ENCODE measurements around the gene MOSPD2. TPM values are rescaled to one million over a fixed set of nuclear protein-coding genes. Genes with fewer than 3 reads are reported as not detected.
A peak's percentile ranks its signal among the peaks of the same experiment; 100 is the strongest.

Gene MOSPD2
- total and polyA plus RNA-seq, 9 donors = 6.1 to 10.1 (median 8.2) TPM

DNA sequence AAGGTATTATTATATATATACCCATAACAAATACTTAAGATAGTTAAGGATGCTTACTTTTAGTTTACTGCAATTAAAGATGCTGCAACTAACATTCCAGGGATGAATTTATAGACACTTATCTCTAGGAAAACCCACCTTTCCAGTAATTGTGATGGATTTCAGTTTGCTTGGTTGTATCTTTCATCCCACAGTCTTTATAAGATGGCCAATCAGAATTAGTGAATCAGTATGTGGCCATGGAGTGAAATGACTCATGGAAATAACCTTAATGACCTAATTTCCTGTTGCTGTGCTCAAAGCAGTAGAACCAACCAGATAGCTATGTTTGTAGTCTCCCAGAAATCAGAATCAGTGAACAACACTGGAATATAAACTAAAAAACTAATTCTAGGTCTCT lies 26.4 kb downstream of the MOSPD2 start:
- Histone ChIP-seq H3K9me3 (replicated peaks; ENCODE audit: control insufficient read depth, low read depth, low read length) (peaks cover 2% of the 10 kb centered on the region), H3K36me3 (ENCODE audit: control insufficient read depth, insufficient read depth, low read length) (peaks cover 6% of the 10 kb centered on the region), H3K4me1 (ENCODE audit: control insufficient read depth, insufficient read depth, low read length) (no peaks in the 10 kb centered on the region), H3K4me3 (ENCODE audit: low read length) (no peak overlapping the region), H3K27ac (ENCODE audit: low read length) (no peak overlapping the region), H3K27me3 (ENCODE audit: control insufficient read depth, insufficient read depth, low read length) (no peaks in the 10 kb centered on the region)
- DNase-seq = peak; percentile 6

DNA sequence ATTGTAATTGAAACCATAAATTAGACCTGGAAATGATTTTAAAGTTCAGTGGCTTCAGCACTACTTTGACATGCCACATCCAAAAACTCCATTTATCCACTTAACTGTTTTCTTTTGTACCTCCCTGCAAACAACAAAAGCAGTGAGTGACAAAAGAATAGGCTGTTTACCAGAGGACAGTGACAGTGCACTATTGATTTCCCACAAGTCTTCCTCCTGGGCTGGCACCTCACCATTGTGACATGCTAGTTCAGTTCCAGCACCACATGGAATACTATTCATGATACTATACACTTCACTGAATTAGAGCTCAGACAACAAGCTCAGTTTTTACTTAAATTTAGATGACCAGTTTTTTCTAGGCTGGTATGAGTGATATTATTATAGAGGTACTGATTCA lies 29.3 kb downstream of the MOSPD2 start:
- no peak for DNase-seq
- no peaks in the 10 kb centered on the region for H3K4me1 ChIP-seq (ENCODE audit: control insufficient read depth, insufficient read depth, low read length)
- H3K36me3 ChIP-seq (ENCODE audit: control insufficient read depth, insufficient read depth, low read length) = peaks cover 3% of the 10 kb centered on the region
- no peak overlapping the region for H3K27ac ChIP-seq (ENCODE audit: low read length)
- H3K27me3 ChIP-seq (ENCODE audit: control insufficient read depth, insufficient read depth, low read length) = no peaks in the 10 kb centered on the region
- no peak overlapping the region for H3K4me3 ChIP-seq (ENCODE audit: low read length)
- peaks cover 2% of the 10 kb centered on the region for H3K9me3 ChIP-seq (replicated peaks; ENCODE audit: control insufficient read depth, low read depth, low read length)

DNA sequence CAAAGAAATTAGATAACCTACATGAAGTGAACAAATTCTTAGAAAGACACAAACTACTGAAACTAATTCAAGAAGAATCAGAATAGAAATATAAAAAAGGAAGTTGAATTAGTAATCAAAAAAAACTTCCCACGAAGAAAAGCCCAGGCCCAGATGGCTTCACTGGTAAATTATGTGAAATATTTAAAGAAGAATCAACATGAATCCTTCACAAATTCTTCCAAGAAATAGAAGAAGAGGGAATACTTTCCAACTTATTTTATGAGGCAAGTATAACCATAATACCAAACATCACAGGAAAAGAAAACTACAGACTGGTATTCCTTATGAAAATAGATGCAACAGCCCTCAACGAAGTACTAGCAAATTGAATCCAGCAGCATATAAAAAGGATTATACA lies 30.7 kb downstream of the MOSPD2 start:
- WGBS (ENCODE audit: insufficient coverage) = no CpG with 5 or more reads among the region's 2 CpGs
- no peak overlapping the region for H3K4me3 ChIP-seq (ENCODE audit: low read length)

DNA sequence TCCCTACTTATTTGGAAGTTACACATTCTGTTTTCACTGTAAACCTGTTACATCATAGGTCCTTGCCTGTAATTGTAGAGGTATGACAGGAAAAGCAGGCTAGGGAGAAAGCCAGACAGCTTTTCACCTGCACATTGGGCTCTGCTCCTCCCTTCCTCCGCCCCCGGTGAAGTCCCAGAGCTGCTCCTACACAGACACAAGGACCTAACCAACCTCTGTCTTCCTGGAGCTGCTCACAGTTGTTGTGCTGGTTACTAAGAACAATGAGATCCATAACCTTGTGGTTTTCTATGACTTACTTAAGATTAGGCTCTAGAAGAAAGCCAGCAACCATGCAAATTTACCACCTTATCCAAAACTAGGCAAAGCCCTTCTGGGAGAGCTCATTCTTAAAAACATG lies 40.0 kb downstream of the MOSPD2 start:
- Histone ChIP-seq H3K27me3 (ENCODE audit: control insufficient read depth, insufficient read depth, low read length) (peaks cover 8% of the 10 kb centered on the region), H3K4me1 (ENCODE audit: control insufficient read depth, insufficient read depth, low read length) (no peaks in the 10 kb centered on the region), H3K9me3 (replicated peaks; ENCODE audit: control insufficient read depth, low read depth, low read length) (no peaks in the 10 kb centered on the region), H3K36me3 (ENCODE audit: control insufficient read depth, insufficient read depth, low read length) (peaks cover 9% of the 10 kb centered on the region), H3K4me3 (ENCODE audit: low read length) (no peak overlapping the region), H3K27ac (ENCODE audit: low read length) (no peak overlapping the region)
- DNase-seq = no peak
- 90% methylated on average over 2 of the region's 2 CpGs for WGBS (ENCODE audit: insufficient coverage)

More for the DNA sequence above, 30.7 kb downstream of the MOSPD2 start:
- Histone ChIP-seq H3K36me3 (ENCODE audit: control insufficient read depth, insufficient read depth, low read length) (peaks cover 3% of the 10 kb centered on the region), H3K4me1 (ENCODE audit: control insufficient read depth, insufficient read depth, low read length) (no peaks in the 10 kb centered on the region), H3K27me3 (ENCODE audit: control insufficient read depth, insufficient read depth, low read length) (peaks cover 2% of the 10 kb centered on the region), H3K27ac (ENCODE audit: low read length) (no peak overlapping the region), H3K9me3 (replicated peaks; ENCODE audit: control insufficient read depth, low read depth, low read length) (peaks cover 2% of the 10 kb centered on the region)
- DNase-seq = no peak

DNA sequence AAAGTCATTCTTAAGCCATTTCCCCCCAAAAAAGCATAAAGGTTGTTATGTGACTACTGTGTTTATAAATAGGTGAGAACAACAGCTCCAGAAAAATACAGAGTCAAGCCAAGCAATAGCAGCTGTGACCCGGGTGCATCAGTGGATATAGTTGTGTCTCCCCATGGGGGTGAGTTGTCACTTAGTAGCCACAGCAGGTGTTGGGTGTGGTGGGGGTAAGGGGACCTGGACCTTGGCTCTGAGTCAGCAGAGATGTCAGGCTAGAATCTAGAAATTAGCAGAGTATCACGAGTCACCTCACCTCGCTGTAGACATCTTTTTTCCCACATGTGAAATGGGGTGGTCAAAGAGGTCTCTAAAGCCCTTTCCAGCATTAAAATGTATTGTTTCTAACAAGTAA lies 42.4 kb downstream of the MOSPD2 start:
- Histone ChIP-seq H3K36me3 (ENCODE audit: control insufficient read depth, insufficient read depth, low read length) (peaks cover 13% of the 10 kb centered on the region), H3K4me1 (ENCODE audit: control insufficient read depth, insufficient read depth, low read length) (no peaks in the 10 kb centered on the region), H3K27ac (ENCODE audit: low read length) (no peak overlapping the region), H3K9me3 (replicated peaks; ENCODE audit: control insufficient read depth, low read depth, low read length) (no peaks in the 10 kb centered on the region), H3K4me3 (ENCODE audit: low read length) (no peak overlapping the region), H3K27me3 (ENCODE audit: control insufficient read depth, insufficient read depth, low read length) (peaks cover 12% of the 10 kb centered on the region)
- 60% methylated on average over 1 of the region's 3 CpGs for WGBS (ENCODE audit: insufficient coverage)
- no peak for DNase-seq

DNA sequence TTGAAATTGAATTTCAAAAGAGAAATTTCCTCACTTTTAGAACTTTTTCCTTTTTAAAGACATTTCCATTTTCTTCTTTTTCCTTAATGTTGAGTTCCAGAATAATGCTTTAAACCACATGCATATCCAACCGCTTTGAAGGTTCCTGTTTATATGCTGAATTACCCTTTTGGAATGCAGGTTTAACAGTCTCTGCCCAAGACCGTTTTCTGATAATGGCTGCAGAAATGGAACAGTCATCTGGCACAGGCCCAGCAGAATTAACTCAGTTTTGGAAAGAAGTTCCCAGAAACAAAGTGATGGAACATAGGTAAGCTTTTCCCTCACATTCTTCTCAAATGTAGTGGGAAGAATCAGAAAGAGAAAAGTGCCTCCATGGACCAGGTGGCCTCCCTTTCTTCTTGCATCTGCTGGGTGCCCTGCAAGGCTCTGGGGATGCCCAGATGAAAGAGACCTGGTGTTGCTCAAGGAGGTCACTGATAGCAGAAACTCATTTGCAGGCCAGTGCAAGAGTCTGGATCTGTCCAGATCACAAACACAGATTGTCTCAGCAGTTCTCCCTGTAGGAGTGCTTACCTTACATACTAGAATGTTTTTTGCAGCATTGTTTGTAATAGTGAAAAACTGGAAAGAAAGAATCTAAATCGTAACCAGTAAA lies 42.9 kb downstream of the MOSPD2 start:
- H3K27me3 ChIP-seq (ENCODE audit: control insufficient read depth, insufficient read depth, low read length) = peaks cover 12% of the 10 kb centered on the region
- no peaks in the 10 kb centered on the region for H3K4me1 ChIP-seq (ENCODE audit: control insufficient read depth, insufficient read depth, low read length)
- H3K9me3 ChIP-seq (replicated peaks; ENCODE audit: control insufficient read depth, low read depth, low read length) = no peaks in the 10 kb centered on the region
- H3K36me3 ChIP-seq (ENCODE audit: control insufficient read depth, insufficient read depth, low read length) = peaks cover 13% of the 10 kb centered on the region
- no peak overlapping the region for H3K4me3 ChIP-seq (ENCODE audit: low read length)
- H3K27ac ChIP-seq (ENCODE audit: low read length) = no peak overlapping the region
- DNase-seq = no peak
- 25% methylated on average over 1 of the region's 3 CpGs for WGBS (ENCODE audit: insufficient coverage)

DNA sequence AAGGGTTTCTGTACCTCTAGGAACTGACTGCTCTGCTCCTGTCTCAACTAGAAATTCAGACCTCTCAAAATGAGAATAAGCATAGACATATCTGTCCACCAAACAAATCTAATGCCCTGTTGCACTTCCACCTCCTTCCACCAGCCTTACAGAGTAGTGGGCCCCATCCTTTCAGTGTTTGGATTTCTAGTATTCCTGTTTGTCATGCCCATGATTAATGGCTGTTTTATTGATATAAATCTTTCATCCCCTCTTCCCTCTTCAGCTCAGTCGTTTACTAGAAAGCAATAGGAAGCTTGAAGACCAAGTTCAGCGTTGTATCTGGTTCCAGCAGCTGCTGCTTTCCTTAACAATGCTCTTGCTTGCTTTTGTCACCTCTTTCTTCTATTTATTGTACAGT lies 46.2 kb downstream of the MOSPD2 start:
- Histone ChIP-seq H3K27ac (ENCODE audit: low read length) (no peak overlapping the region), H3K4me3 (ENCODE audit: low read length) (no peak overlapping the region), H3K9me3 (replicated peaks; ENCODE audit: control insufficient read depth, low read depth, low read length) (no peaks in the 10 kb centered on the region), H3K36me3 (ENCODE audit: control insufficient read depth, insufficient read depth, low read length) (peaks cover 8% of the 10 kb centered on the region), H3K4me1 (ENCODE audit: control insufficient read depth, insufficient read depth, low read length) (no peaks in the 10 kb centered on the region), H3K27me3 (ENCODE audit: control insufficient read depth, insufficient read depth, low read length) (peaks cover 12% of the 10 kb centered on the region)
- no CpG with 5 or more reads among the region's 2 CpGs for WGBS (ENCODE audit: insufficient coverage)
- no peak for DNase-seq

DNA sequence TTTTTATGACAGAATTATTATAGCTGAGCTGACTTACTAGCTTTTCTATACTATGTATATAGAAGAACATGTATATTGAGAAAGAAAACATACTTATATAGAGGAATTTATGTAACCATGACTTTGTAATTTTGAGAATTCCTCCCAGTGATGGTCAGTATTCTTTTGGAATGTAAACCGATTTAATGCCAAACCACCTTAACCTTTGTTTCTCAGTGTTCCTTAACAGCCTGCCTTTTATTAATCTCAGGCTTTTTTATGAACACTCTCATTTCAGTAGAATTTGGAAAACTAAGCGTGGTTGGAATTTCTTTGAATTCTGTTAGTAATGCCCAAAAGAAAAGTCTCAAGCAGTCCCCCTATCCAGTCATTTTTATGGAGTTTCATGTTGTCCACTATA lies 47.0 kb downstream of the MOSPD2 start:
- Histone ChIP-seq H3K27me3 (ENCODE audit: control insufficient read depth, insufficient read depth, low read length) (peaks cover 16% of the 10 kb centered on the region), H3K27ac (ENCODE audit: low read length) (no peak overlapping the region), H3K4me3 (ENCODE audit: low read length) (no peak overlapping the region), H3K4me1 (ENCODE audit: control insufficient read depth, insufficient read depth, low read length) (no peaks in the 10 kb centered on the region), H3K36me3 (ENCODE audit: control insufficient read depth, insufficient read depth, low read length) (peaks cover 8% of the 10 kb centered on the region), H3K9me3 (replicated peaks; ENCODE audit: control insufficient read depth, low read depth, low read length) (no peaks in the 10 kb centered on the region)
- no peak for DNase-seq
- WGBS (ENCODE audit: insufficient coverage) = no CpG with 5 or more reads among the region's 2 CpGs

DNA sequence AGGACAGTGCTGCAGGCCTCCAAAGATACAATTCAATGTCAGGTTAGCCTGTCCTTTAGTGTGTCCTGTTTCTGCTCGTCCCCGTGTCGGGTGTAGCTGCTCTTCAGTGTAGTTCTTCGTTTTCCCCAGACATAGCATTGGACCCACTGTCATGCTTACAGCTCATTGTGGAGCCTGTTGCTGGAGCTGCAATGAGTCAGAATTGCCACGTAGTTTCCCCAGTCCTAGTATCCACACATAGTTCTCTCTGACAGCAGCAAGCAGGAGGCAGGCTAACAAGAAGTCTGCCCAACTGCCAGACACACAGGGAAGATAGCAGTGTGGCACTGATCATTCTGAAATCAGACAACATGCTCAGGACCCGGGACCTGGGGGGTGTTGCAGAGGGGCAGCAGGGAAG lies 49.2 kb downstream of the MOSPD2 start:
- Histone ChIP-seq H3K4me1 (ENCODE audit: control insufficient read depth, insufficient read depth, low read length) (no peaks in the 10 kb centered on the region), H3K27me3 (ENCODE audit: control insufficient read depth, insufficient read depth, low read length) (peaks cover 13% of the 10 kb centered on the region), H3K9me3 (replicated peaks; ENCODE audit: control insufficient read depth, low read depth, low read length) (no peaks in the 10 kb centered on the region), H3K36me3 (ENCODE audit: control insufficient read depth, insufficient read depth, low read length) (peaks cover 4% of the 10 kb centered on the region), H3K4me3 (ENCODE audit: low read length) (no peak overlapping the region), H3K27ac (ENCODE audit: low read length) (no peak overlapping the region)
- DNase-seq = no peak
- 76% methylated on average over 5 of the region's 6 CpGs for WGBS (ENCODE audit: insufficient coverage)

DNA sequence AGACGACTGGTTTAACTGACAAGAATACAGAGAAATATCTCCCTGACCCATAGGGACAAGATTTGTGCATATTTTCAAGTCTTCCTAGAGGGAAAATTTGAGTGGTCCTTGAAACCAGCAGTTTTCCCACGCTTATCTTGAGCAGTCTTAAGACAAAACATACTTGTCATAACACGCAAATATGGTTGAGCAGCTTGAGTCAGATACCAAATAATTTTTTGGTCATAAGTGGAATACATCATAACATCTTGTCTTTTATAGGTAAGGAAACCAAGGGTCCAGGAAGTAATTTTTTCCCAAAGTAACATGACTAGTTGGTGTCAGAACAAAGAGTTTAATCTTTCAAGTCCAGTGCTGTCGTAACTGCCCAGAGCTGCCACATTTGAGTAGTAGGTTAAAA lies 50.5 kb downstream of the MOSPD2 start:
- Histone ChIP-seq H3K27ac (ENCODE audit: low read length) (no peak overlapping the region), H3K9me3 (replicated peaks; ENCODE audit: control insufficient read depth, low read depth, low read length) (no peaks in the 10 kb centered on the region), H3K36me3 (ENCODE audit: control insufficient read depth, insufficient read depth, low read length) (peaks cover 3% of the 10 kb centered on the region), H3K27me3 (ENCODE audit: control insufficient read depth, insufficient read depth, low read length) (peaks cover 15% of the 10 kb centered on the region), H3K4me1 (ENCODE audit: control insufficient read depth, insufficient read depth, low read length) (no peaks in the 10 kb centered on the region), H3K4me3 (ENCODE audit: low read length) (no peak overlapping the region)
- no peak for DNase-seq
- WGBS (ENCODE audit: insufficient coverage) = 80% methylated on average over 1 of the region's 4 CpGs

DNA sequence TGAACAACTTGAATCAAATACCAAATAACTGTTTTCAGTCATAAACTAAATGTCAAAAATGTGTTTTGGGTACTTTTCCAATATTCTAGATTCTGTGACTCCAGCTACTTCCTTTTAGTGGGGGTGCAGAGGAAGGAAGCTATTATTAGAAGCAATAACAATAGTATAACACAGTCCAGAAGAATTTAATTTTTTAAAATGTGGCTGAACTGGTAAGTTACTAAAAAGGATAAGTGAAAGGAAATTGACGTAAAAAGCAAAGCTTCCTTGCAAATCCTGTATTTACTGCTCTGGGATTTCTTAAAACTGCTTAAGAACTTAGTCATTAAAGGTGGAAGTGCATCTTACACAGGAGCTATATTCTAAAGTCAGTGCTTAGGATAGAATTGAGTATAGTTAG lies 53.2 kb downstream of the MOSPD2 start:
- Histone ChIP-seq H3K36me3 (ENCODE audit: control insufficient read depth, insufficient read depth, low read length) (no peaks in the 10 kb centered on the region), H3K27me3 (ENCODE audit: control insufficient read depth, insufficient read depth, low read length) (peaks cover 13% of the 10 kb centered on the region), H3K9me3 (replicated peaks; ENCODE audit: control insufficient read depth, low read depth, low read length) (no peaks in the 10 kb centered on the region), H3K4me1 (ENCODE audit: control insufficient read depth, insufficient read depth, low read length) (no peaks in the 10 kb centered on the region), H3K27ac (ENCODE audit: low read length) (no peak overlapping the region), H3K4me3 (ENCODE audit: low read length) (no peak overlapping the region)
- DNase-seq = no peak
- no CpG with 5 or more reads among the region's 1 CpG for WGBS (ENCODE audit: insufficient coverage)

Measured in muscle of leg (tissue), 11 donors.